ENCODE measurements around the gene BAG5. TPM values are rescaled to one million over a fixed set of nuclear protein-coding genes. Genes with fewer than 3 reads are reported as not detected.

The BAG5 gene
- total RNA-seq, 2 experiments from 2014 or later = 23.2 to 23.8 TPM

DNA sequence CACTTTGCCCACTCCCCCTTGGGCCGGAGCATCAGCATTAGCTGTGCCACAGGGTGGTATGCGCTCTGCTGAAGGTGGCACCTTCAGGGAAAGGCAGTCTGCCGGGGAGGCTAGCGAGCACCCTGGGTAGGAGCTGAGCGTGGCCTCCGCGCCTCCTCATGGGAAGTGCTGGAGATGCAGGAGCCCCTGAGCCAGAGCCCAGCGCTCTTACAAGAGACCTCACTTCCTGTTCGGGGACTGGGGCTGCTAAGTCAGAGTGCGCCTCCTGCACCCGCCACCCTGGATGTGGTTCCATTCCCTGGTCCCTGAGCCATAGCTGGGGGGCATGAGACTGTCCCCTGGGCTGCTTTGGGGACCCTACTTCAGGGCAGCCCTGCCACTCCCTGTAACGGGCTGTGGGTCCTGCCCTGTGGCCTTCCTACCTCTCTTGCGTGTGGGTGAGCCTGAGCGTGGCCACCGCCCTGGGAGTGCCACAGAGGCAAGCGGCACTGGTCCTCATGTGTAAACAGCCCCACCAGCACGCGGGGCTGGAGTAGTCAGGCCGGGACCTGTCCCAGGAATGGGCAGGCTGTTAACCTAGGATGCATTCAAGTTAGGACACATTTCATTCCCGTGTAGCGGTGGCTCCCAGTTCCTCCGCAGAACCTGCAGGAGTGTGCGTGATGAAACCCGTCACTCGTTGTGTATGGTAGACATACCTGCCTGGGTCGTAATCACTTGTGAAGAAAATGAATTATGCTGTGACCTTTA lies 19.7 kb upstream of the BAG5 start:
- Mint-ChIP-seq H3K9me3 (no peaks in the 10 kb centered on the region), H3K4me1 (ENCODE audit: low read depth) (no peaks in the 10 kb centered on the region), H3K27me3 (no peaks in the 10 kb centered on the region), H3K36me3 (peaks cover 3% of the 10 kb centered on the region), H3K27ac (no peak overlapping the region), H3K4me3 (no peak overlapping the region)
- intact Hi-C loops (cut with micrococcal nuclease) = no loop called here
- ChIA-PET CTCF (no interaction called here), POLR2A (no interaction called here)
- DNase-seq = no peak

DNA sequence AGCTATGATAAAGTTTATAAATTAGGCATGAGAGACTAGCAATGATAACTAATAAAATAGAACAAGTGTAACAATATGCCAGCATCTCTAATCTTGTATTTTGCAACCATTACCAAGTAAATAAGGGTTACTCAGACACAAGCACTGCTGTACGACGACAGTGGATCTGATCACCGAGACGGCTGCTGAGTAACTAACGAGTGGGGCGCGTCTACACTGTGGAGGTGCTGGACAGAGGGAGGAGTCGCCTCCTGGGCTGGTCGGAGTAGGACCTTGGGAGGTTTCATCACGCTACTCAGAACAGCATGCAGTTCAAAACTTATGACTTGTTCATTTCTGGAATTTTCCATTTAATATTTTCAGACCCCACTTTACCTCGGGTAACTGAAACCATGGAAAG lies 18.7 kb upstream of the BAG5 start:
- ChIA-PET POLR2A (no interaction called here), CTCF (no interaction called here)
- Mint-ChIP-seq H3K27me3 (no peaks in the 10 kb centered on the region), H3K4me1 (ENCODE audit: low read depth) (no peaks in the 10 kb centered on the region), H3K27ac (no peak overlapping the region), H3K4me3 (no peak overlapping the region), H3K36me3 (no peaks in the 10 kb centered on the region), H3K9me3 (no peaks in the 10 kb centered on the region)
- DNase-seq = no peak
- intact Hi-C loops (cut with micrococcal nuclease) = no loop called here

DNA sequence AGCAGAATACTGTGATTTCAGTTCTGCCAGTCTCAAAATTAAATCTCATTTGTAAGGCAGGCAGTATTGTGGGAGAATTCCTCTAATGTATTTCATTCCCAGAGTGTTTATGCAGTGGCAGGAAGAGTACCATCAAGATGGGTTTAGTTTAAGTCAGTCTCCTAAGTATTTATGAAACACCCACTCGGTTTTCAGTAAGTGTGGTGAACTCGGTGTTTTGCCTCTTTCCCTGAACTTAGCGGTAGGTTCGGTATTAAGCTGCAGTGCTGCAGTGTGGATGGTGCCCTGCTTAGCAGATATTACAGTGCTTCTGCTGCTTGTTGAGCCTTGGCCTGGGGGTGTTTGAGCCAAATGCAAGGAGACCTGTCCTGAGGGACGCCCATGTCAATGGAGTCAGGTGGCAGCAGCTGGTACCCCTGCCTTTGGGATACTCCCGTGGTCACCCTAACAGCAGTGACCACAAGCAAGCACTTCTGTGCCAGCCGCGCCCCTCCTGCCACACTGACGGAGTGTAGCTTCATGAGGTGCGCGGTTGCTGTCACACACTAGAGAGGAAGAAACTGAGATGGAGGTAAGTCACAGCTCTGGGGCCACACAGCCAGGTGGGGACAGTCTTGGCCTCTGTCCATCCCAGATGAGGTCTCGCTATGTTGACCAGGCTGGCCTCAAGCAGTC lies 16.1 kb upstream of the BAG5 start:
- Mint-ChIP-seq H3K4me3 (no peak overlapping the region), H3K9me3 (no peaks in the 10 kb centered on the region), H3K27ac (no peak overlapping the region), H3K36me3 (peaks cover 12% of the 10 kb centered on the region), H3K27me3 (no peaks in the 10 kb centered on the region), H3K4me1 (ENCODE audit: low read depth) (no peaks in the 10 kb centered on the region)
- DNase-seq = no peak
- intact Hi-C loops (cut with micrococcal nuclease) = no loop called here
- ChIA-PET POLR2A (no interaction called here), CTCF (no interaction called here)

DNA sequence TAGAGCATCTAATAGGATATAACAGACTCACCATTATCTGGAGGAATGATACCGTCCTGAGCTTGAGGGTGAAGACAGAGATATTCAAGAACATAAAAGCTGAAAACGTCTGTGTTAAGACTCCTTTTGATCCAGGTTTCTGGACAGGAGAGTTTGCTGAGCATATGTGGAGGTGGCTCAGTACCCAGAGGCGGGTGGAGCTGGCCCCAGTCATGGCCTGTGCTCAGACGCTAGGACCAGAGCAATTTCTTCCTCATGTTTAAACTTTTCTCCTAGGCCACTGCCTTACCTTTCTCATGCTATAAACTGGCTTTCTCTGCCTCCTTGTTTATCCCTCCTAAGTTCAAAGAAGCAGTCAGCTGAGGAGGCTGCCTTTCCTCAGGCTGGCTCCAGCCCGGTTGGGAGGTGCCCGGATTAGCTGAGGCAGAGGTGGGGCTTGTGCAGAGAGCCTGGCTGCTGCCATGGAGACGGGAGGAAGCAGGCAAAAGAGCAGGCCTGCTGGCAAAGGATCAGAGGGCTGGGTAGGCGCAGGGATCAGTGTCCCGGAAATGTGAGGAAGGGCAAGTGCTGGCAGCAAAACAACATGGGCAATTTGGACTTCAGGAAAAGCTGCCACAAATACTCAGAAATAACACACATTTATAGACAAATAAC lies 14.0 kb upstream of the BAG5 start:
- POLR2A ChIA-PET = interaction anchor here (0.6 kb wide), 1 partner anchor 14 kb away, joined by 3 read pairs; the partner anchor contains the start of gene BAG5
- H3K4me3 Mint-ChIP-seq = no peak overlapping the region
- H3K36me3 Mint-ChIP-seq = peaks cover 16% of the 10 kb centered on the region
- H3K27ac Mint-ChIP-seq = no peak overlapping the region
- DNase-seq = no peak
- H3K27me3 Mint-ChIP-seq = no peaks in the 10 kb centered on the region
- no peaks in the 10 kb centered on the region for H3K9me3 Mint-ChIP-seq
- CTCF ChIA-PET = interaction anchor here (0.9 kb wide), 1 partner anchor 58 kb away, joined by 3 read pairs; no protein-coding TSS in a partner anchor
- intact Hi-C loops (cut with micrococcal nuclease) = no loop called here
- H3K4me1 Mint-ChIP-seq (ENCODE audit: low read depth) = no peaks in the 10 kb centered on the region

DNA sequence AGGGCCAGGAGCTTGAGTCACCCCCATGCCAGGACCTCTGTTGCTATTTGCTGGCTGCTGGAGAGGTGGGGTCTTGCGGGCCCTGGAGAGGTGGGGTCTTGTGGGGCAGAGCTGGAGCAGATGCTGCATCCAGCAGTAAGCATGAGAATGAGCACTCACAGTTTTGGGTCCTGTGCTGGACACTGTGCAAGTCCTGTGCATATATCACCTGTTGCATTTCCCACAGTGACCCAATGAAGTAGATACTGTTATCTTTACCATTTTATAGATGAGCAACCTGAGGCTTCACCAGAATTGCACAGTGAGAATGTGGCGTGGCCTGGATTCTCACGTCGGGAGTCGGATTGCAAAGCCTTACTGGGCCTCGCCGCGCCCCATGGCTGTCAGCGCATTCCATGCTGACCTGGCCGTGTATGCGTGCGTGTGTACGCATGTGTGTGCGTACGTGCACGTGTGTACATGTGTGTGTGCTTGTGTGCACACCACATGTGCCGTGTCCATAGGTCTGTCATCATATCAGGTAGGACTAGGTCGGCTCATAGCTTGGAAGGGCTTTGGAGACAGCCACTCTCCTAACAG lies 12.3 kb upstream of the BAG5 start:
- intact Hi-C loops (cut with micrococcal nuclease) = loop anchor here (5.0 kb wide), 1 partner anchor 103 kb away; no protein-coding TSS in a partner anchor
- H3K36me3 Mint-ChIP-seq = peaks cover 16% of the 10 kb centered on the region
- no peaks in the 10 kb centered on the region for H3K9me3 Mint-ChIP-seq
- CTCF ChIA-PET = interaction anchor here (0.6 to 1.0 kb wide), 2 partner anchors 70 to 105 kb away, joined by 3 read pairs; no protein-coding TSS in a partner anchor
- no peak overlapping the region for H3K4me3 Mint-ChIP-seq
- H3K4me1 Mint-ChIP-seq (ENCODE audit: low read depth) = no peaks in the 10 kb centered on the region
- H3K27ac Mint-ChIP-seq = no peak overlapping the region
- POLR2A ChIA-PET = no interaction called here
- H3K27me3 Mint-ChIP-seq = no peaks in the 10 kb centered on the region
- no peak for DNase-seq

DNA sequence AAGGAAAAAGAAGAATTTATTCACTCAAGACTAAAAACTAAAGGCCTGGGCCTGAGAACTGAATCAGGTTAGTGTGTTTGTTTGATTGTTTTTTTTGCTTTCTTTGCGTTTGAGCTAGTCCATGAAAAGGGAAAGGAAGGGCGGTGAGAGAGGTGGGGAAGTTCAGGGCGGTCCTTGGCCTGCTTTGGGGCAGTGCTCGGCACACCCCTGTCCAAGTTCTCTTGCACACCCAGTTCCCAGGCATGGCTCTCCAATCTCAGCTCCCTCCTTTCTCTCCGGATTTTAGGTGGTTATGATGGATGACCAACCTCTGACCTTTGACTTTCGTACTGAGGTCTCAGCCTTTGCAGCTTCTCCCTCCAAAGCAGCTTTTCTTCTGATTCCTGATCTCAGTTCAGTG lies 11.6 kb upstream of the BAG5 start:
- CTCF ChIA-PET = interaction anchor here (0.6 to 1.0 kb wide), 2 partner anchors 69 to 106 kb away, joined by 3 read pairs; no protein-coding TSS in a partner anchor
- H3K27me3 Mint-ChIP-seq = no peaks in the 10 kb centered on the region
- POLR2A ChIA-PET = no interaction called here
- H3K27ac Mint-ChIP-seq = no peak overlapping the region
- DNase-seq = no peak
- H3K36me3 Mint-ChIP-seq = peaks cover 16% of the 10 kb centered on the region
- H3K4me1 Mint-ChIP-seq (ENCODE audit: low read depth) = no peaks in the 10 kb centered on the region
- no peaks in the 10 kb centered on the region for H3K9me3 Mint-ChIP-seq
- intact Hi-C loops (cut with micrococcal nuclease) = loop anchor here (5.0 kb wide), 1 partner anchor 103 kb away; no protein-coding TSS in a partner anchor
- H3K4me3 Mint-ChIP-seq = no peak overlapping the region

DNA sequence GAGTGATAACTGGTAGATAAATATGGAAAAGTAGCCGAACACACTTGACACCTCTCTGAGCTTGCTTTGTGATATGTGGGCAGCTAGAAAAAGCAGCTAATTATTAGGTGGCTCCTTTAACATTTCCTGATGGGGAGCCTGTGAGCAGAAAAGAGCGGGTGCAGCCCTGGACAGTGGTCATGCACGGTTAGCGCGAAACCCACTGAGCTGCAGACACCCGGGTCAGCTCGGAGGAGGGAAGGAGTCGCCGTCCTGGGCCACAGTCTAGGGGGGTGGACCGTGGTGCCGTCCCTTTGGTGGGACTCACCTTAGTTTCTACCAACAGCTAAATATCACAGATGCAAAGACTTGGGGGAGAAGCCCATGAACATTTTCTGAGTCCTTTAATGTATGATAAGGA lies 7.0 kb upstream of the BAG5 start:
- POLR2A ChIA-PET = no interaction called here
- DNase-seq = no peak
- intact Hi-C loops (cut with micrococcal nuclease) = no loop called here
- no peaks in the 10 kb centered on the region for H3K27me3 Mint-ChIP-seq
- peaks cover 18% of the 10 kb centered on the region for H3K4me1 Mint-ChIP-seq (ENCODE audit: low read depth)
- H3K4me3 Mint-ChIP-seq = no peak overlapping the region
- H3K27ac Mint-ChIP-seq = no peak overlapping the region
- CTCF ChIA-PET = interaction anchor here (0.7 kb wide), 1 partner anchor 131 kb away, joined by 3 read pairs; no protein-coding TSS in a partner anchor
- no peaks in the 10 kb centered on the region for H3K9me3 Mint-ChIP-seq
- peaks cover 6% of the 10 kb centered on the region for H3K36me3 Mint-ChIP-seq

DNA sequence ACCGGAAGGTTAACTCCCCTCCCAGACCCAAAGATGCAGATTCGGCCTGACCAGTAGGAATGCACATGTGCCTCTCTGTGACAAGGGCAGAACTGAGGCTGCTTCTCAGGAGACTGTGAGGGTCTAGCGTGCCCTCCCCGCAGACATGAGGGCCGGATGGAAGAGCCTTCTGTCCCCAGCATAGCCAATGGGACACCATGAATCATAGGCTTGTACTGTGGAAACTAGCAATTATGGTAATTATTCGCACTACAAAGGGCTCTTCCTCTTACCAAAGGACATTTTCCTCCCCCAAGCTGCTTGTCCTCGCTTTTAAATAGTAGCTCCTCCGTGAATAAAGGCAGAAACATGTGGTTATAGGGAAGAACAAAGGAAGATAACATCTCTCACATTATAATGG lies 6.5 kb upstream of the BAG5 start:
- Mint-ChIP-seq H3K27ac (no peak overlapping the region), H3K4me1 (ENCODE audit: low read depth) (peaks cover 22% of the 10 kb centered on the region), H3K36me3 (peaks cover 4% of the 10 kb centered on the region), H3K9me3 (no peaks in the 10 kb centered on the region), H3K4me3 (no peak overlapping the region), H3K27me3 (no peaks in the 10 kb centered on the region)
- DNase-seq = no peak
- ChIA-PET CTCF (interaction anchor here (0.7 kb wide), 1 partner anchor 132 kb away, joined by 3 read pairs; no protein-coding TSS in a partner anchor), POLR2A (no interaction called here)
- intact Hi-C loops (cut with micrococcal nuclease) = no loop called here

DNA sequence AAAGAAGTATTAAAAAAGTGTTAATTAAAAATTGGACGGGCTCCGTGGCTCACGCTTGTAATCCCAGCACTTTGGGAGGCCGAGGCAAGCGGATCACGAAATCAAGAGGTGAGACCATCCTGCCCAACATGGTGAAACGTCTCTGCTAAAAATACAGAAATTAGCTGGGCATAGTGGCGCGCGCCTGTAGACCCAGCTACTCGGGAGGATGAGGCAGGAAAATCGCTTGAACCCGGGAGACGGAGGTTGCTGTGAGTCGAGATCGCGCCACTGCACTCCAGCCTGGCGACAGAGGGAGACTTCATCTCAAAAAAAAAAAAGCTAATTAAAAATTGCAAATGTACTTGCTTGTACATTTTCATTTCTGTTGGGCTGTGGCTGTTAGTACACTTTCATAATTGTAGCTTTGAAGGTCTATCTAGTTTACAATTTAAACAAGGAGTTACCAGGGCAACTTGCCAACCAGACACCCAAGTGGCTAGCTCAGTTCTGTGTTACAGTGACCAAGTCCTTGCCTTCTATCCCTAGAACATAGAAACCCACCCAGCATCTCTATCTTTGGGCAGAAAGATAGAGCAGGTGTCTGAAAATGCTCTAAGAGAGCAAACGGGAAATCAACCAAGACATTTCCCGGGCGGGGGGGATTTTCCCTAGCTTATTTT lies 1.5 kb upstream of the BAG5 start:
- no peak for DNase-seq
- Mint-ChIP-seq H3K36me3 (peaks cover 23% of the 10 kb centered on the region), H3K27me3 (no peaks in the 10 kb centered on the region), H3K27ac (no peak overlapping the region), H3K4me1 (ENCODE audit: low read depth) (peaks cover 56% of the 10 kb centered on the region), H3K9me3 (no peaks in the 10 kb centered on the region), H3K4me3 (peak overlapping the region; percentile 94)
- intact Hi-C loops (cut with micrococcal nuclease) = loop anchor here (2.0 kb wide), 2 partner anchors 35 to 151 kb away; partner anchors contain the start of genes TRMT61A, XRCC3 and ZFYVE21
- POLR2A ChIA-PET = interaction anchor here (0.7 kb wide), 1 partner anchor 138 kb away, joined by 3 read pairs; no protein-coding TSS in a partner anchor
- CTCF ChIA-PET = interaction anchor here (0.6 to 1.0 kb wide), 2 partner anchors 116 to 1763 kb away, joined by 3 to 5 read pairs; no protein-coding TSS in a partner anchor

DNA sequence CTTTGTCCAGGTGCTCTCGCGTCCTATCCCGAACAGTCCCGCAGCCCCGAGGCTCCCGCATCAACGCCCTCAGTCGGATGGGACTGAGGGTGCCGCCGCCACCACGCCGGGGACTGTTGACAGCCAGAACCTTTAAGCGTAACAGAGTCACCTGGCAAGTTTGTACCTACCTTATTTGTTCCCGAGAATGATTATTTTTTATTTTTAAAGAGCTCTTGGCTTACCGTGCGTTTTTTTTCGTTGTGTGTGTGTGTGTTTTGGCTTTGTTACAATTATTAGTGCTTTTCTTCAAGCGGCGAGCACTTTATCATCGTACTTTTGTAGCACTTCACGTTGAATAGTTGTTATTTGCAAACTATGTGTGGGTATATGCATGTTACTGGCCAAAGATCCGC lies 766 bp upstream of the BAG5 start:
- peak overlapping the region; percentile 70 for H3K27ac Mint-ChIP-seq
- H3K4me1 Mint-ChIP-seq (ENCODE audit: low read depth) = peaks cover 63% of the 10 kb centered on the region
- DNase-seq = no peak
- no peaks in the 10 kb centered on the region for H3K27me3 Mint-ChIP-seq
- H3K9me3 Mint-ChIP-seq = no peaks in the 10 kb centered on the region
- intact Hi-C loops (cut with micrococcal nuclease) = loop anchor here (2.0 kb wide), 2 partner anchors 34 to 152 kb away; partner anchors contain the start of genes TRMT61A, XRCC3 and ZFYVE21
- peaks cover 27% of the 10 kb centered on the region for H3K36me3 Mint-ChIP-seq
- POLR2A ChIA-PET = interaction anchor here (0.7 kb wide), 1 partner anchor 139 kb away, joined by 3 read pairs; no protein-coding TSS in a partner anchor
- CTCF ChIA-PET = no interaction called here
- peak overlapping the region; percentile 94 for H3K4me3 Mint-ChIP-seq

DNA sequence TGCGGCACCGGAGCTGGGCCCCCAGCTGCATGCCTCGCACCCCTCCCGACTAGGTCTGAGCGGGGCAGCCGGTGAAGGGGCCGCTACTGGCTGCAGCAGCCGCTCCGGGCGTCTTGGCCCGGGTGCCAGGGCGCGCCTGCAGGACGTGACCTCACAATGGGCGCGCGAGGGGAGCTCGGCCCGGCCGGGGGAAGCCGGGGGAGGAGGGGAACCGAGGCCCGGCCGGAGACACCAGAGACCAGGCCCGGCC lies 353 bp downstream of the BAG5 start:
- no peak for DNase-seq
- no peaks in the 10 kb centered on the region for H3K27me3 Mint-ChIP-seq
- H3K4me3 Mint-ChIP-seq = peak overlapping the region; percentile 81
- ChIA-PET CTCF (interaction anchor here (0.6 to 2.6 kb wide), 7 partner anchors 15 to 981 kb away, joined by 3 to 8 read pairs (median 3); no protein-coding TSS in a partner anchor), POLR2A (interaction anchor here (0.6 to 1.4 kb wide), 10 partner anchors 12 to 867 kb away, joined by 3 to 4 read pairs (median 3); partner anchors contain the start of gene TRMT61A)
- peak overlapping the region; percentile 90 for H3K27ac Mint-ChIP-seq
- intact Hi-C loops (cut with micrococcal nuclease) = loop anchor here (1.0 to 2.0 kb wide), 4 partner anchors 33 to 153 kb away; partner anchors contain the start of genes KLC1, TRMT61A, XRCC3 and ZFYVE21
- peaks cover 30% of the 10 kb centered on the region for H3K36me3 Mint-ChIP-seq
- H3K4me1 Mint-ChIP-seq (ENCODE audit: low read depth) = peaks cover 66% of the 10 kb centered on the region
- H3K9me3 Mint-ChIP-seq = no peaks in the 10 kb centered on the region
